Neuronal stem cell (in vitro differentiated cells): ENCODE results near the gene RAB3A.

Source experiments
- DNase-seq: peaks from one replicate; pipeline ENCODE4 v3.0.0-alpha.2; 2013; ENCODE audit warnings: low spot score
- H2AFZ ChIP-seq: one replicate; pipeline ENCODE4 v1.6.1; 2013; ENCODE audit warnings: mild to moderate bottlenecking, low read length, inconsistent platforms
- H2AK5ac ChIP-seq: 2 replicates; pipeline ENCODE4 v1.6.1; 2013; ENCODE audit warnings: low read depth, mild to moderate bottlenecking, inconsistent platforms, low read length, moderate library complexity, mixed read lengths
- H2BK120ac ChIP-seq: 2 replicates; pipeline ENCODE4 v1.6.1; 2013; ENCODE audit warnings: low read depth, mild to moderate bottlenecking, inconsistent platforms, low read length, moderate library complexity, mixed read lengths
- H2BK12ac ChIP-seq: one replicate; pipeline ENCODE4 v1.6.1; 2013; ENCODE audit warnings: low read length, inconsistent platforms
- H2BK15ac ChIP-seq: 2 replicates; pipeline ENCODE4 v1.6.1; 2013; ENCODE audit warnings: mild to moderate bottlenecking, low read length, inconsistent platforms, mixed read lengths
- H2BK5ac ChIP-seq: one replicate; pipeline ENCODE4 v1.6.1; 2013; ENCODE audit warnings: inconsistent platforms, mild to moderate bottlenecking, low read length, moderate library complexity
- H3K14ac ChIP-seq: one replicate; pipeline ENCODE4 v1.6.1; 2013; ENCODE audit warnings: low read length, inconsistent platforms
- H3K18ac ChIP-seq: 2 replicates; pipeline ENCODE4 v1.6.1; 2013; ENCODE audit warnings: low read length, inconsistent platforms
- H3K23ac ChIP-seq: 2 replicates; pipeline ENCODE4 v1.6.1; 2013; ENCODE audit warnings: low read depth, mild to moderate bottlenecking, mixed read lengths, low read length, inconsistent platforms; ENCODE audit not compliant: poor library complexity
- H3K27ac ChIP-seq: replicated peaks from 3 replicates; pipeline ENCODE4 v1.5.1; 2013; ENCODE audit warnings: low read length, inconsistent platforms
- H3K27me3 ChIP-seq, 3 experiments: 2 replicates each; pipeline ENCODE4 v1.6.1; 2013; ENCODE audit warnings: low read length in 3 of 3, mild to moderate bottlenecking in 2 of 3, inconsistent platforms in 1 of 3, low read depth in 1 of 3, mixed read lengths in 1 of 3, moderate library complexity in 1 of 3; ENCODE audit not compliant: control insufficient read depth in 3 of 3, insufficient read depth in 3 of 3
- H3K36me3 ChIP-seq, 2 donors: replicated peaks in 1 of 2; 2 replicates each; pipeline ENCODE4 v1.6.1; 2013; ENCODE audit warnings: low read length in 2 of 2; ENCODE audit not compliant: control insufficient read depth in 2 of 2, insufficient read depth in 2 of 2
- H3K4ac ChIP-seq: 2 replicates; pipeline ENCODE4 v1.6.1; 2013; ENCODE audit warnings: inconsistent platforms, mild to moderate bottlenecking, low read length, moderate library complexity
- H3K4me1 ChIP-seq, 2 donors: 1 replicate in 1 of 2; 2 replicates in 1 of 2; pipeline ENCODE4 v1.6.1; 2013; ENCODE audit warnings: low read length in 2 of 2, low read depth in 1 of 2; ENCODE audit not compliant: control insufficient read depth in 2 of 2, insufficient read depth in 1 of 2
- H3K4me2 ChIP-seq: one replicate; pipeline ENCODE4 v1.6.1; 2013; ENCODE audit warnings: mild to moderate bottlenecking, low read length, inconsistent platforms; ENCODE audit not compliant: insufficient read depth, poor library complexity, severe bottlenecking
- H3K4me3 ChIP-seq, 2 donors: 2 replicates each; pipeline ENCODE4 v1.5.1; 2013; ENCODE audit warnings: low read length in 2 of 2, mild to moderate bottlenecking in 2 of 2, inconsistent platforms in 1 of 2, moderate library complexity in 1 of 2
- H3K79me1 ChIP-seq: one replicate; pipeline ENCODE4 v1.6.1; 2013; ENCODE audit warnings: low read depth, mild to moderate bottlenecking, inconsistent platforms, low read length, moderate library complexity
- H3K9ac ChIP-seq: one replicate; pipeline ENCODE4 v1.6.1; 2013; ENCODE audit warnings: mild to moderate bottlenecking, low read depth, low read length, inconsistent platforms; ENCODE audit not compliant: poor library complexity
- H3K9me3 ChIP-seq, 2 donors: replicated peaks in 1 of 2; 2 replicates each; pipeline versions ENCODE3 to v1.6.1; 2013; ENCODE audit warnings: low read length in 2 of 2, mild to moderate bottlenecking in 2 of 2, inconsistent platforms in 1 of 2, low read depth in 1 of 2, mixed read lengths in 1 of 2, moderate library complexity in 1 of 2; ENCODE audit not compliant: control insufficient read depth in 2 of 2, insufficient read depth in 1 of 2
- H4K8ac ChIP-seq: one replicate; pipeline ENCODE4 v1.6.1; 2013; ENCODE audit warnings: low read depth, mild to moderate bottlenecking, inconsistent platforms, low read length, moderate library complexity
- H4K91ac ChIP-seq: one replicate; pipeline ENCODE4 v1.6.1; 2013; ENCODE audit warnings: low read length, low read depth, mild to moderate bottlenecking, inconsistent platforms; ENCODE audit not compliant: poor library complexity
- WGBS, 2 donors: extraction: QIAGEN DNeasy Blood & Tissue Kit; methylation state at CpG; one replicate each; pipeline ENCODE4 v1.1.7; 2013; ENCODE audit warnings: missing lambda C conversion rate in 2 of 2, mixed read lengths in 1 of 2; ENCODE audit not compliant: insufficient read length in 2 of 2, insufficient replicate concordance in 1 of 2; ENCODE audit errors: extremely low coverage in 2 of 2; 5-methylcytosine and 5-hydroxymethylcytosine counted together

RAB3A gene

GRCh38 chr19:18193388-18194180 lies 10.3 kb downstream of the RAB3A start:
- DNase-seq = no peak
- H2AFZ ChIP-seq = peak overlapping the region; percentile 86

DNA sequence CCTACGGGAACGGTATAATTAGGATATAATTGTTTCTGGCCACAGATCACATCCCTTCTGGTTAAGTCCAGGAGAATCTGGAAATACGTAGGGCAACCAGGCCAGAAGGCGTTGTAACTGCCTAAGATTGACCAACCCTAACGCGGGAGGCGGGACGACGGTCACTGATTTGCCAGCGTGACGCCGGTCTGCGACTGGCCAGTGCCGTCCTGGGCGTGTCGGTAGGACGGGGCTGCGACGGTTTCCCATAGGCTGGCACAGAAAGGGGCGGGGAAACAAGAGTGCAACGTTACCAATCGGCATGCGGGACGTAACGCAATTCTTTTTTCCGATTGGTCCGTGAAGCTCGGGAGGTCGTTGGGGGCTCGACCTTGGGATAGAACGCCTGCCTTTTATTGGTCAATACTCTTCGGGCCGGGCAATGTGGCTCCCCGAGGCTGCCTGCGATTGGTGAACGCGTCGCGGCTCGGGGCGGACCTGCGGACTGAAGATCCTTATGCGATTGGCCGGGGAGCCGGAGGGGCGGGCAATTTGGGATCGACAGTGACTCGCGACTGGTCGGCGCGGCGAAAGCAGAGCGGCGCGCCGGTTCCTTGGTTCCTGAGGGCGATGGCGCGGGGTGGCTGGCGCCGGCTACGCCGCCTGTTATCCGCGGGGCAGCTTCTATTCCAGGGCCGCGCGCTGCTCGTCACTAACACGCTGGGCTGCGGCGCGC lies 11.0 kb downstream of the RAB3A start, which contains the start of gene MPV17L2:
Gene MPV17L2 (plus strand): TSS at position 546 of the 715 bp plus-strand sequence. CDS start 64 bp downstream, at position 610.
- Histone ChIP-seq H3K27me3 (no peaks in the 10 kb centered on the region), H3K4me2 (peak within 1 kb of the TSS; percentile 66), H3K18ac (peak within 1 kb of the TSS; percentile 90), H3K79me1 (no peaks in the 10 kb centered on the region), H2BK15ac (peak within 1 kb of the TSS; percentile 89), H2BK5ac (no peak within 1 kb of the TSS), H3K4me1 (peaks cover 7 to 14% of the 10 kb centered on the region in 2 donors), H2BK12ac (no peak within 1 kb of the TSS), H4K91ac (no peak within 1 kb of the TSS), H3K27ac (peak within 1 kb of the TSS; percentile 54), H3K14ac (no peak within 1 kb of the TSS), H3K36me3 (peaks cover 8 to 20% of the 10 kb centered on the region in 2 donors), H3K23ac (peak within 1 kb of the TSS; percentile 27), H2AFZ (peak within 1 kb of the TSS; percentile 86), H3K4me3 (peak within 1 kb of the TSS; percentile 75 to 94), H3K9me3 (no peaks in the 10 kb centered on the region), H2BK120ac (peak within 1 kb of the TSS; percentile 61), H3K4ac (no peak within 1 kb of the TSS), H3K9ac (peak within 1 kb of the TSS; percentile 98), H4K8ac (no peak within 1 kb of the TSS), H2AK5ac (peak within 1 kb of the TSS; percentile 40)
- peak; percentile 99 for DNase-seq
- no CpG with 5 or more reads among the region's 74 CpGs for WGBS, 2 donors

More at GRCh38 chr19:18193388-18194180, 10.3 kb downstream of the RAB3A start:
- no peak overlapping the region for H4K8ac ChIP-seq
- no peaks in the 10 kb centered on the region for H3K9me3 ChIP-seq
- H2BK15ac ChIP-seq = peak overlapping the region; percentile 89
- peak overlapping the region; percentile 66 for H3K4me2 ChIP-seq
- peaks cover 8 to 27% of the 10 kb centered on the region in 2 donors for H3K36me3 ChIP-seq
- WGBS, 2 donors = no CpG with 5 or more reads among the region's 46 CpGs
- H3K27me3 ChIP-seq = no peaks in the 10 kb centered on the region
- H2BK12ac ChIP-seq = no peak overlapping the region
- H3K79me1 ChIP-seq = peaks cover under 1% of the 10 kb centered on the region
- peak overlapping the region; percentile 98 for H3K9ac ChIP-seq
- peak overlapping the region; percentile 40 for H2AK5ac ChIP-seq
- peak overlapping the region; percentile 54 for H3K27ac ChIP-seq
- no peak overlapping the region for H3K14ac ChIP-seq
- H3K23ac ChIP-seq = peak overlapping the region; percentile 27
- no peak overlapping the region for H4K91ac ChIP-seq
- H3K18ac ChIP-seq = peak overlapping the region; percentile 90
- H3K4ac ChIP-seq = no peak overlapping the region
- peaks cover 7 to 14% of the 10 kb centered on the region in 2 donors for H3K4me1 ChIP-seq
- H3K4me3 ChIP-seq = peak overlapping the region; percentile 75 to 94
- H2BK120ac ChIP-seq = peak overlapping the region; percentile 61
- H2BK5ac ChIP-seq = no peak overlapping the region

DNA sequence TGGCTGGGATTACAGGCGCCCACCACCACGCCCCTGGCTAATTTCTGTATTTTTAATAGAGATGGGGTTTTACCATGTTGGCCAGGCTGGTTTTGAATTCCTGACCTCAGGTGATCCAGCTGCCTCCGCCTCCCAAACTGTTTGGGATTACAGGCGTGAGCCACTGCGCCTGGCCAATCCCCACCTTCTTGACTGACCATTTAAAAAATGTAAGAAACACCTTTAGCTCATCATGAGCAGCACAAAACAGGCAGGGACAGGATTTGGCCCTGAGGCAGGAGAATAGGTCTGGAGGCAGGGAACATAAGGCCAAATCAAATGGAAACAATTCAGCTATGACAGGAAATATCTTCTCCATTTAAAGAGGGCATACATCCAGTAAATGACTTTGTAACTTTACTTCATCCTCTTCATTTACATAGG lies 12.2 kb downstream of the RAB3A start:
- peaks cover 8 to 15% of the 10 kb centered on the region in 2 donors for H3K36me3 ChIP-seq
- no peak overlapping the region for H3K4ac ChIP-seq
- H2AK5ac ChIP-seq = no peak overlapping the region
- DNase-seq = no peak
- H3K27ac ChIP-seq = no peak overlapping the region
- no peak overlapping the region for H3K4me2 ChIP-seq
- no peak overlapping the region for H3K14ac ChIP-seq
- peaks cover 7 to 14% of the 10 kb centered on the region in 2 donors for H3K4me1 ChIP-seq
- no peaks in the 10 kb centered on the region for H3K9me3 ChIP-seq
- H2BK15ac ChIP-seq = no peak overlapping the region
- H3K79me1 ChIP-seq = no peaks in the 10 kb centered on the region
- peak overlapping the region; percentile 55 for H2AFZ ChIP-seq
- H4K91ac ChIP-seq = no peak overlapping the region
- no peak overlapping the region for H3K9ac ChIP-seq
- H4K8ac ChIP-seq = no peak overlapping the region
- no peak overlapping the region for H2BK5ac ChIP-seq
- H3K18ac ChIP-seq = no peak overlapping the region
- no peak overlapping the region for H2BK120ac ChIP-seq
- no peak overlapping the region for H2BK12ac ChIP-seq
- no CpG with 5 or more reads among the region's 5 CpGs for WGBS, 2 donors
- H3K4me3 ChIP-seq = no peak overlapping the region
- H3K27me3 ChIP-seq = no peaks in the 10 kb centered on the region
- no peak overlapping the region for H3K23ac ChIP-seq

GRCh38 chr19:18190278-18190677 lies 13.6 kb downstream of the RAB3A start:
- Histone ChIP-seq H3K4me1 (peaks cover 7 to 14% of the 10 kb centered on the region in 2 donors), H3K79me1 (no peaks in the 10 kb centered on the region), H3K27me3 (no peaks in the 10 kb centered on the region), H3K23ac (no peak overlapping the region), H2BK120ac (no peak overlapping the region), H3K9ac (no peak overlapping the region), H3K27ac (no peak overlapping the region), H3K4me2 (no peak overlapping the region), H3K18ac (no peak overlapping the region), H4K91ac (no peak overlapping the region), H2BK5ac (no peak overlapping the region), H2BK15ac (no peak overlapping the region), H3K36me3 (peaks cover 0 to 4% of the 10 kb centered on the region in 2 donors), H3K9me3 (no peaks in the 10 kb centered on the region), H4K8ac (no peak overlapping the region), H3K4me3 (no peak overlapping the region), H2AK5ac (no peak overlapping the region), H2AFZ (no peak overlapping the region), H3K4ac (no peak overlapping the region), H3K14ac (no peak overlapping the region), H2BK12ac (no peak overlapping the region)
- DNase-seq = no peak
- no CpG with 5 or more reads among the region's 4 CpGs for WGBS, 2 donors
